M059J (cell line): Measurements from ENCODE around the gene CYS1. TPM values are rescaled to one million over a fixed set of nuclear protein-coding genes. Genes with fewer than 3 reads are reported as not detected.
"Not testable (repeated sequence)": the region's sequence is repeated elsewhere in the genome, so short reads cannot be mapped to it uniquely, and the experiment has no call there.

Experiments
- DNase-seq: peaks from one replicate; pipeline ENCODE4 v3.0.0-alpha.2; 2012; ENCODE audit warnings: low read depth
- total RNA-seq: library from RNA; depleted of rRNA; stranded (reverse); fragments of >200 nt; shearing (Covaris generic); gene quantifications from 2 replicates; pipeline ENCODE4 v1.2.3, GENCODE V29; 2014; rRNA removed

Gene CYS1
- total RNA-seq: 0.10 and 0.79 TPM in 2 replicates

GRCh38 chr2:10079870-10080535, at the start of gene CYS1:
Gene CYS1 (minus strand): TSS chr2:10080411. CDS start chr2:10080223, 188 bp downstream.
- no peak for DNase-seq

DNA sequence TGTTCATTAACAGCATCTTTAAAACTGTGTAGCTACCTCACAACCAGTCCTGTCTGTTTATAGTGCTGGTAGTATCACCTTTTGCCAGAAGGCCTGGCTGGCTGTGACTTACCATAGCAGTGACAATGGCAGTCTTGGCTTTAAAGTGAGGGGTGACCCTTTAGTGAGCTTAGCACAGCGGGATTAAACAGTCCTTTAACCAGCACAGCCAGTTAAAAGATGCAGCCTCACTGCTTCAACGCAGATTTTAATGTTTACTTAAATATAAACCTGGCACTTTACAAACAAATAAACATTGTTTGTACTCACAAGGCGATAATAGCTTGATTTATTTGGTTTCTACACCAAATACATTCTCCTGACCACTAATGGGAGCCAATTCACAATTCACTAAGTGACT, 49.3 kb upstream of the CYS1 start:
- no peak for DNase-seq

- DNase-seq: no peak
These were observed 48.2 kb upstream of the CYS1 start for GRCh38 chr2:10128420-10128819.

DNA sequence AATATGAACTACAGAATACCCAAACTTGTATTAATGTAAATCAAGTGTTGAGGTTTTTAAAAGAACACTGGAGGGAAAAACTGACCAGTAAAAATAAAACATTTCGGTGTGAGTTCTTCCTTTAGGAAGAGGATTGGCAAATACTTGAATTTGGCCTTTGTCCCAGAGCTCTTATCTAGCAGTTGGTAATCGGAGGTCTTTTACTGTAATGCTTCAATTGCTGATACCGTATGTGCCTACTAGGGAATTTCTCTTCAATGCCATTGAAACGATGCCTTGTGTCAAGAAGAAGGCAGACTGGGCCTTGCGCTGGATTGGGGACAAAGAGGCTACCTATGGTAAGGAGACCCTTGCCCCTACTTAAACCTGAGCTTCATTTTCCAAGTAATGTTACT, 46.4 kb upstream of the CYS1 start:
- DNase-seq: no peak

DNA sequence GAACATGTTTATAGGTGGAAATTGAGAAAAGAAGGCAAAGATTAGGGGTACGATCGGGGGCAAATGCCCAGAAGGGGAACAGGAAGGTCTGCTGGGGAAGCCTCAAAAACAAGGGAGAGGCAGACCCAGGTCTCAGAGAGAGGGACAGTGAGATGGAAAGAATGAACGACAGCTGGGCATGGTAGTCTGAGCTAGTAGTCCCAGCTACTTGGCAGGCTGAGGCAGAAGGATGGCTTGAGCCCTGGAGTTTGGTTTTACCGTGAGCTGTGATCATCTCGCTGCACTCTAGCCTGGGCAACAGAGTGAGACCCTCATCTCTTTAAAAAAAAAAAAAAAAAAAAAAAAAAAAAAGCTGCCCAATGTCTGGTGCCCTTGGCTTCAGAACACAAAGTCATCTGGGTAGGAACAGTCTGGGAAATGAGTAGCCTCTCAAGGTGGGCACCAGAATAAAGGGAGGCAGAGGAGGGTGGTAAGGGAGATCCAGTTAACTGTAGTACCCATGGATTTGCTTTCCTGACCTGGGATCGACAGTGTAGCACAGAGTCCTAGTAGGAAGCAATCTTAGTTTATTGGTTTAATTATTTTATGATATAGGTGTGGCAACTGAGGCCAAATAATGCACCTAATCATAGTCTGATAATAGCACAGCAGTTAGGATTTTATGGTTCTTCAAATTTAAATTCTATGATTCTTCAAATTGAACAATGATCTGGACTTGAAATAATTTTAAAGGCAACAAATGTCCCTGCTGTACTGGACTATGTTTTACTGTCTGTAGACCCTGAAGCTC, 45.8 kb upstream of the CYS1 start:
- no peak for DNase-seq

DNA sequence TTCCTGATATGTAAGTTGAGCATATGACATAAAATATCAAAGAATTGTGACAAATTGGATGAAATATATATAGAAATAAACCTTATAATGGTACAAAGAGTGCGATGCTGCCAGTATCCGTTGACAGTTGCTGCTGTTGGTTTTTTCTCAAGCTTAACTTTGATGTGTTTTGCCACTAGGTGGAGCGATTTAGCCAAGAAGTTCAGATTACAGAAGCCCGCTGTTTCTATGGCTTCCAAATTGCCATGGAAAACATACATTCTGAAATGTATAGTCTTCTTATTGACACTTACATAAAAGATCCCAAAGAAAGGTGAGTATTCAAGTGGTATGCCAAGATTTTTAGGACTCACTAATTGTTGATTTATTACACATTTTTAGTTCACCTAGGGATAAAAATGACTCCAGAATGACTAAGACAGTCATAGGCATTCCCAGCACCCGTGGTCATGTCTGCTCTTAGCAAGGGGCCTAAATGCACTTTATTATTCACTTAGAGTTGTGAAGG, 44.4 kb upstream of the CYS1 start:
- peak; percentile 68 for DNase-seq

DNA sequence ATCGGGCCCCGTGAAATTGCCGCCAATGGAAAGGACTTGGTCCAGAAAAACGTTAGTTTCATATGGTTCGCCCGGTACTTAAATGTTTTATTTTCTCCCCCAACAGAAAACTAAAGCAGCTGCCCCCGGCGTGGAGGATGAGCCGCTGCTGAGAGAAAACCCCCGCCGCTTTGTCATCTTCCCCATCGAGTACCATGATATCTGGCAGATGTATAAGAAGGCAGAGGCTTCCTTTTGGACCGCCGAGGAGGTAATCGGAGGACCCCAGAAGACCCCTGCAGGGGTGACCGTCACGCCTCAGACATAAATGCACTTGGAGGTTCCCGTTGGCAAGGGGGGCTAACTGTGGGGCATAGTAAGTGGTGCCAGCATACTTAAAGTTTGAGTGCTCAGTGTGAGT, 43.1 kb upstream of the CYS1 start:
- DNase-seq: no peak

GRCh38 chr2:10122500-10123280, 42.5 kb upstream of the CYS1 start, which contains the start of gene RRM2:
Gene RRM2 (plus strand): TSS chr2:10122739. CDS start chr2:10122799, 60 bp downstream.
- DNase-seq: peak; percentile 93

DNA sequence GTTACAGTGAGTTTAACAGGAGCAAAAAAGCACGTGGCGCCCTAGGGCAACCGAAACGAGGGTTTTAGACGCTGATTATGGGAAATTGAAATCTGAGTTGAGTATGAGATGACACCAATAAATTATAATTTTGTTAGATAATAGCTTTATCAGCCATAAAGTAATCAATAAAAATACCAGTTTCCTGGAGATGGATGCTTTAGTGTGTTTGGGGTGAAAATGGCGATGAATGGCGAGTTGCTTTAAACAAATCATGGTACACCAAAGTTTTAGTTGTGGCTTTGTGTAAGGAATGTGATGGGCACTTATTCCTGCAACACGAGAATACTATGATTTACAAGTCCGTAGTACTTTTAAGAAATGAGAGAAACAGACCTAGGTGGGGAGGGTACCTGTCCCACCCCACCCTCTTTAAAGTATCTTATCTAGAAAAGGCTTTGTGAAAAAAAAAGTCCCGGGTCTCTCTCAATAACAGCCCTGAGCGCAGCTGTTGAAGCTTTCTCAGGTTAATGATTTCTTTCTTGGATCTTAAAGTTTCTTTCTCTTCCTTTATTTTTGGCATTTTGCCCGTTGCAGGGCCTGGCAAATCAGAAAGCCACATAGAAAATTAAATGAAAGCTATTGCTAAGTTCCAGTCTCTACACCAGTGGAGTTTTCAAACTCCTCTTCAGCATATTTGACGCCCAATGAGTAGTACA, 40.8 kb upstream of the CYS1 start:
- peak; percentile 70 for DNase-seq

- DNase-seq: peak; percentile 94
These were observed 40.1 kb upstream of the CYS1 start for GRCh38 chr2:10120158-10120876.

DNA sequence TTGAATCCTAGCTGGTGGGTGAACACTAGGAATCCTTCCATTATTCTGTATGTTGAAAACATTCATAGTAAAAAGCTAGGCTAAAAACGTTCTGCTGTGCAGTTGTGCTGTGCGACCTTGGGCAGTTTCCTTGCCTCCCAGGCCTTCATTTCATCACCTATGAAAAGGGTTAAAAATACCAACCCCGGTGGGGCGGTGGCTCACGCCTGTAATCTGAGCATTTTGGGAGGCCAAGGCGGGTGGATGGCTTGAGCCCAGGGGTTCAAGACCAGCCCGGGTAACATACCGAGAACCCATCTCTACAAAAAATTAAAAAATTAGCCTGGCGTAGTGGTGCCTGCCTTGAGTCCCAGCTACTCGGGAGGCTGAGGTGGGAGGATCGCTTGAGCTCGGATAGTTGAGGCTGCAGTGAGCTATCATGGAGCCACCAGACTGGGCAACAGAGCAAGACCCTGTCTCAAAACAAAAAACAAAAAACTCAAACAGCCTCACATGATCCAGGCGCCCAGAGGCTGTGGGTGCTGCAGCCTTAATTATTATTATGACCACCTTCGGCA, 39.5 kb upstream of the CYS1 start:
- DNase-seq: no peak

DNA sequence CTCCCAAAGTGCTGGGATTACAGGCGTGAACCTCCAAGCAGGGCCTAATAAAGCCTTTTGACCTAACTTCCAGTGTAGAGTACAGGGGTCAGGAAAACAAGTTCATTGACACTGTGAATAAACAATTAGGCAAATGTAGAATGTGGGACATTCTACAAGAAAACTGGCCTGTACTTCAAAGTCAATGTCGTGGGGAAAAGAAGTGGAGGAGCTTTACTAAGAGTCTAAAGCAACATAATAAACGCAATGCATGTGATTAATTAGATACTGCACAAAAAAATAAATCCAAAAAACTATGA, 38.8 kb upstream of the CYS1 start:
- no peak for DNase-seq

- no peak for DNase-seq
These were observed 29.1 kb upstream of the CYS1 start for GRCh38 chr2:10109311-10109710.

DNA sequence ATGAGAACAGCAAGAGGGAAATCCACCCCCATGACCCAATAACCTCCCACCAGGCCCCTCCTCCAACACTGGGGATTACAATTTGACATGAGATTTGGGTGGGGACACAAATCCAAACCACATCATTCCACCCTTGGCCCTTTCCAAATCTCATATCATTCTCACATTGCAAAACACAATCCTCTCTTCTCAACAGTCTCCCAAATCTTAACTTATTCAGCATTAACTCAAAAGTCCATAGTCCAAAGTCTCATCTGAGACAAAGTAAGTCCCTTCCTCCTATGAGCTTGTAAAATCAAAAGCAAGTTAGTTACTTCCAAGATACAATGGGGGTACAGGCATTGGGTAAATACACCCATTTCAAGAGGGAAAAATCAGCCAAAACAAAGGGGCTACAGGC, 24.7 kb upstream of the CYS1 start:
- not testable (repeated sequence) for DNase-seq

- DNase-seq: peak; percentile 40
These were observed 23.0 kb upstream of the CYS1 start for GRCh38 chr2:10103179-10103578.

GRCh38 chr2:10101491-10101890, 21.3 kb upstream of the CYS1 start:
- no peak for DNase-seq

DNA sequence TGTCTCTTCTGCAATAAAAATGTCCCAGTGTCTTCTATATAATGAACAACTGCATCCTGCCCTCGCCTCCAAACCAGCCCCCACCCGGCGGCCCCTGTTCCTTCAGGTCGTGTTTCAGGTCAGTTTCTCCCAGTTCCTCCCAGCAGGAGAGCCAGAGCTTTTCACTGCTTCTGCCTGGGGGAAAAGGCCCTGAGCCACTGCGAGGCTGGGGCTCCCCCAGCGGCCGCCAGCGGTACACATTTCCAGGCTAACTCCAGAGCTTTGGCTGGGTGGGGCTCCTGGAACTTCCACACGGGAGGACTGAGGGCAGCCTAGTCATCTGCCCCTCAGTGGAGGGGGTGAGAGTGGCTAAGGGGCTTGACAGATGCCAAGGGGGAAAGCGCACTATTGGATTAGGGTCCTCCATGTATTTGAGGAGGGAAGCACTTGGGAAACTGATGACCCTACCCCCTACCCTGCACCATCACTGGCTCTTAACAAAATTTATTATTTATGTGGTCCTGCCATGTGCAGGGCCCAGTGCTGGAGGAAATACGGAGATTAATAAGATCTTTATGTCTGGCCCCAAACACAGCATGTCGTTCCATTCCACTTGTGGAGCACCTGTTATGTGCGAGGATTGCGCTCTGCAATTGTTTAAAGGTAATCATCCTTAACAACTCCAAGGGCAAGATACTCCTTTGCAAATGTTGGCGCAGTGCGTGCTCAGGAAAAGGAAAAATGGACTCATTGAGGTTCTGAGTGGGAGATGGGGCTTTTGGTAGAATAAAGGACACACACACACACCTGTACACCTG, 17.3 kb upstream of the CYS1 start:
- peak; percentile 61 for DNase-seq

DNA sequence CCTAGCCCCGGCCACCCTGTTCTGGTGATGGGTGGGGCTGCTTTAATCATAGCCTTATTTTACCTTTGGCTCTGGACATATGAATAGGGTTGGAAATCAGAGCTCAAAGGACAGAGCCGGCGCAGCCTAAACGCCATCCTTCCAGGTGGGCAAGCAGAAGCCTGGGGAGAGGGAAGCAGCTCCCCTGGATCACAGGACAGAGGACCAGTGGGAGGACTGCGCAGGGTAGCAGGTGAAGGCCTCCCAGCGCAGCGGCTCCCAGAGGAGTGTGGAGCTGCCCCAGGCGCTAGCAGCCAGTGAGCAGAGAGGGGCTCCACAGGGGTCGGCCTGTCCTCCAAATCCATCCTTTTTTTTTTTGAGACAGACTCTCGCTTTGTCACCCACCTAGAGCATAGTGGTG, 16.4 kb upstream of the CYS1 start:
- DNase-seq: no peak

GRCh38 chr2:10095175-10095574, 15.0 kb upstream of the CYS1 start:
- no peak for DNase-seq

DNA sequence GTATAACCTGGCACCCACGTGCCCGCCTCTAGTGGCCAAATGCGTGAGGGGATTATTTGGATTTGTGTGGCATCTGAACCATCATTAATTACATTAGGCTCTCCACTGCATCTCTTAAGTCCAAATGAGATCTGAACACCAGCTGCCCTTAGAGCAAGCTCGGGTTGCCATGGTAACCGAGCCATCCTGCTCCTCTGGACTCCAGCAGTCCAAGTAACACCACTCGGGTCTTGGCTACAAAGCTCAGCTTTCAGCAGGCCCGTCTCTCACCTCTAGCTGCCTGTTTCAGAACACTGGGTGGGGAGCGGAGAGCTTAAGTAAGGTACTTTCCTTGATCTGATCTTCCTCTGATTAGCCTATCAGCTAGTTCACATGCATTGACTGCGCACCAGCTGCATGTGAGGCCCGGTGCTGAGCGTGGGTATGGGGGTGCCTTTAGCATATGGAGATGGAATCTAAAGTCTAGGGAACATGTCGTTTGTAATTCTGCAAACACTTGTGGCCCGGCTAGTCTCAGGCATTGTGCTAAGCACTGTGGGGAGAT, 14.1 kb upstream of the CYS1 start:
- DNase-seq: no peak
